HepG2 (cell line): ENCODE data around the gene LRRC8C. TPM values are rescaled to one million over a fixed set of nuclear protein-coding genes. Genes with fewer than 3 reads are reported as not detected.

Experiments used
- ATAC-seq: fragments of 200-7000 bp; cut with Tn5 transposase; 3 replicates; pipeline ENCODE4 v1.9.1; 2020; ENCODE audit warnings: mild to moderate bottlenecking, moderate library complexity
- BruUV-seq: library from RNA; stranded (reverse); fragments of 400-500 nt; replicated peaks from 2 replicates; lab custom pipeline; 2021; lab: Mats Ljungman, UMichigan
- CTCF ChIA-PET: fragments of 300-600 bp; formaldehyde crosslinking; extraction: SDS; loops from one replicate; lab custom pipeline; 2021; ENCODE audit warnings: low total read pairs, inconsistent platforms, low intra/inter-chr PET ratio; lab: Yijun Ruan, JAX
- POLR2A ChIA-PET: fragments of 350-600 bp; sonication (Branson Sonifier 250); formaldehyde crosslinking; loops from one replicate; lab custom pipeline; 2020; ENCODE audit warnings: antibody characterized with exemption, inconsistent platforms; lab: Yijun Ruan, JAX
- DNase-seq: peaks from one replicate; pipeline ENCODE4 v3.0.0-alpha.2; 2015; ENCODE audit warnings: low spot score
- FAIRE-seq: peaks from 3 replicates; lab custom pipeline; 2011; peaks lifted over from hg19 to GRCh38; lab: Jason Lieb, UNC
- H2AFZ ChIP-seq: one replicate; pipeline ENCODE4 v1.6.1; 2011; ENCODE audit warnings: low read length, inconsistent platforms
- H3K27ac ChIP-seq: fragments of 300-600 bp; 3 replicates; pipeline ENCODE4 v1.8.0; 2011; ENCODE audit warnings: mixed run types, mild to moderate bottlenecking, mixed read lengths, low read length, inconsistent platforms; ENCODE audit not compliant: insufficient read depth; ENCODE audit errors: extremely low read length
- H3K27me3 ChIP-seq, 2 experiments: fragments of 200-600 bp in 1 of 2; 2 replicates in 1 of 2; 3 replicates in 1 of 2; pipeline versions ENCODE4 v1.6.0 to v1.8.0; 2011; ENCODE audit warnings: low read length in 2 of 2, mild to moderate bottlenecking in 2 of 2, moderate library complexity in 2 of 2, inconsistent platforms in 1 of 2; ENCODE audit not compliant: insufficient read depth in 2 of 2, control insufficient read depth in 1 of 2
- H3K36me3 ChIP-seq, 2 experiments: fragments of 200-600 bp in 1 of 2; replicated peaks in 1 of 2; 2 replicates in 1 of 2; 3 replicates in 1 of 2; pipeline versions ENCODE4 v1.5.1 to v1.8.0; 2011; ENCODE audit warnings: low read length in 2 of 2, inconsistent platforms in 1 of 2; ENCODE audit not compliant: insufficient read depth in 2 of 2, control insufficient read depth in 1 of 2
- H3K4me1 ChIP-seq: 2 replicates; pipeline ENCODE4 v1.5.1; 2012; ENCODE audit warnings: low read length, inconsistent platforms; ENCODE audit not compliant: insufficient read depth
- H3K4me2 ChIP-seq: 2 replicates; pipeline ENCODE4 v1.6.0; 2011; ENCODE audit warnings: low read depth, low read length, inconsistent platforms
- H3K4me3 ChIP-seq, 3 experiments: fragments of 200-600 bp in 1 of 3; sonication (generic), shearing (Covaris generic) in 1 of 3; replicated peaks in 1 of 3; 2 replicates each; pipeline ENCODE4 v1.5.1; 2011 to 2016; ENCODE audit warnings: low read length in 3 of 3, inconsistent platforms in 2 of 3, low read depth in 2 of 3, mild to moderate bottlenecking in 2 of 3, control low read depth in 1 of 3, mixed read lengths in 1 of 3; ENCODE audit not compliant: insufficient read depth in 1 of 3
- H3K79me2 ChIP-seq: one replicate; pipeline ENCODE4 v1.6.1; 2011; ENCODE audit warnings: low read length, inconsistent platforms; ENCODE audit not compliant: insufficient read depth
- H3K9ac ChIP-seq: 2 replicates; pipeline ENCODE4 v1.6.0; 2011; ENCODE audit warnings: mild to moderate bottlenecking, low read depth, low read length, inconsistent platforms; ENCODE audit not compliant: insufficient read depth
- H3K9me3 ChIP-seq: 2 replicates; pipeline ENCODE4 v1.5.1; 2012; ENCODE audit warnings: mild to moderate bottlenecking, low read length
- H4K20me1 ChIP-seq: 2 replicates; pipeline ENCODE4 v1.6.0; 2011; ENCODE audit warnings: inconsistent platforms, mild to moderate bottlenecking, low read length, moderate library complexity; ENCODE audit not compliant: insufficient read depth
- ATM ChIP-seq: fragments of 450-650 bp; IDR thresholded peaks from 2 replicates; pipeline ENCODE4 v1.7.1; 2017; ENCODE audit warnings: mild to moderate bottlenecking, borderline replicate concordance
- ELF3 ChIP-seq: IDR thresholded peaks from 2 replicates; pipeline ENCODE4 v1.6.1; 2016; ENCODE audit warnings: missing genetic modification reagents, missing compliant biosample characterization
- IKZF4 ChIP-seq: sonication (generic); formaldehyde crosslinking; IDR thresholded peaks from 2 replicates; pipeline ENCODE4 v1.5.1; 2020; ENCODE audit warnings: borderline replicate concordance, mild to moderate bottlenecking, low read depth, missing genetic modification reagents; ENCODE audit errors: not compliant biosample characterization
- IRF2 ChIP-seq: IDR thresholded peaks from 2 replicates; pipeline ENCODE4 v1.6.1; 2018; ENCODE audit warnings: missing genetic modification reagents, missing compliant biosample characterization
- KLF12 ChIP-seq: sonication (generic); formaldehyde crosslinking; IDR thresholded peaks from 2 replicates; pipeline ENCODE4 v1.4.0; 2020; ENCODE audit warnings: missing genetic modification reagents, borderline replicate concordance
- ZBTB49 ChIP-seq: sonication (generic); formaldehyde crosslinking; IDR thresholded peaks from 2 replicates; pipeline ENCODE4 v1.4.0; 2020; ENCODE audit warnings: missing genetic modification reagents, borderline replicate concordance
- ZFP62 ChIP-seq: sonication (generic); formaldehyde crosslinking; IDR thresholded peaks from 2 replicates; pipeline ENCODE4 v1.4.0; 2020; ENCODE audit warnings: missing genetic modification reagents
- ZNF136 ChIP-seq: sonication (generic); formaldehyde crosslinking; IDR thresholded peaks from 2 replicates; pipeline ENCODE4 v1.8.1; 2022; ENCODE audit warnings: low read depth, mild to moderate bottlenecking, moderate library complexity, missing genetic modification reagents
- ZNF205 ChIP-seq: IDR thresholded peaks from 2 replicates; pipeline ENCODE4 v1.6.1; 2018; ENCODE audit warnings: missing biosample characterization, missing genetic modification reagents
- ZNF280D ChIP-seq: sonication (generic); formaldehyde crosslinking; IDR thresholded peaks from 2 replicates; pipeline ENCODE4 v1.5.1; 2020; ENCODE audit warnings: mild to moderate bottlenecking, missing genetic modification reagents
- ZNF780A ChIP-seq: sonication (generic); formaldehyde crosslinking; IDR thresholded peaks from 2 replicates; pipeline ENCODE4 v1.8.0; 2022; ENCODE audit warnings: mild to moderate bottlenecking, missing genetic modification reagents, moderate library complexity
- WGBS: methylation state at CpG from one replicate; pipeline ENCODE4 v1.1.6; 2017; ENCODE audit warnings: low lambda C conversion rate; 5-methylcytosine and 5-hydroxymethylcytosine counted together
- in situ Hi-C: cut with HindIII; loops from 2 replicates; pipeline ENCODE4 v1.10.0; 2017; ENCODE audit warnings: low pct_unique_long_range_greater_than_20kb; ENCODE audit not compliant: extremely low pct_ligation_motif_present
- intact Hi-C: fragments of 100-400 bp; cut with micrococcal nuclease; formaldehyde crosslinking; loops from one replicate; pipeline ENCODE4 v1.10.0; 2022; ENCODE audit not compliant: unreplicated experiment
- polyA plus RNA-seq, 8 experiments: library from polyadenylated mRNA; depleted of rRNA in 3 of 8; stranded (reverse) in 7 of 8; unstranded in 1 of 8; fragments of >200 nt; fragmentation: Illumina TruSeq in 4 of 8; extraction: Trizol in 4 of 8; gene quantifications; 2 replicates each; pipeline versions ENCODE4 v1.2.1 to v1.2.3, GENCODE V29; 2011 to 2016; ENCODE audit warnings: low read depth in 4 of 8, missing spikeins in 1 of 8, mixed read lengths in 1 of 8; ENCODE audit not compliant: insufficient read depth in 1 of 8
- total RNA-seq, 5 experiments: library from RNA; depleted of rRNA; stranded (reverse); fragments of >200 nt; fragmentation: Illumina TruSeq; extraction: Trizol; gene quantifications; 2 replicates each; pipeline ENCODE4 v1.2.3, GENCODE V29; 2016; ENCODE audit warnings: low read depth in 1 of 5
- TF ChIP-seq, protein P1 (sequence below): sonication (generic); formaldehyde crosslinking; IDR thresholded peaks from 2 replicates; pipeline ENCODE4 v1.8.0; 2022; ENCODE audit warnings: missing genetic modification reagents, mild to moderate bottlenecking, borderline replicate concordance

Gene LRRC8C
- total and polyA plus RNA-seq, 2 of the 13 experiments (the other 11 are each of a cell fraction or from before 2014, with no cell fraction given), result 0.22 to 0.32 TPM

DNA sequence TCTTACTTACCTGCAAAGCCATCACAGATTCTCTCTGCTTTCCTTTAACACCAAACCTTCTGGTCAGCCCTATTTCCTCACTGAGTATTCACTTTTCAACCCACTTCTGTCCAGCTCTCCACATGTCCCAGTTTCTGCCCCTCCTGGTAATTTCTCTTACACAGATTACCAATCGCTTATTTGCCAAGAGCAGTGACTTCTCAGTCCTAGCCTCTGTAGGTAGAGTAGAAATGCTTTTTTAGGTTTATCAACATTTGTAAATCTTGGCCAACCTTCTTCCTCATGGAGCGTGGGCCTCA lies 33.6 kb upstream of the LRRC8C start (continued):
- TF ChIP-seq ZNF280D (CRISPR knock-in tag) (no peak), ZNF205 (CRISPR knock-in tag) (no peak), KLF12 (CRISPR knock-in tag) (no peak)
- TF ChIP-seq, protein P1, sequence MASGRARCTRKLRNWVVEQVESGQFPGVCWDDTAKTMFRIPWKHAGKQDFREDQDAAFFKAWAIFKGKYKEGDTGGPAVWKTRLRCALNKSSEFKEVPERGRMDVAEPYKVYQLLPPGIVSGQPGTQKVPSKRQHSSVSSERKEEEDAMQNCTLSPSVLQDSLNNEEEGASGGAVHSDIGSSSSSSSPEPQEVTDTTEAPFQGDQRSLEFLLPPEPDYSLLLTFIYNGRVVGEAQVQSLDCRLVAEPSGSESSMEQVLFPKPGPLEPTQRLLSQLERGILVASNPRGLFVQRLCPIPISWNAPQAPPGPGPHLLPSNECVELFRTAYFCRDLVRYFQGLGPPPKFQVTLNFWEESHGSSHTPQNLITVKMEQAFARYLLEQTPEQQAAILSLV (CRISPR knock-in tag), result no peak

GRCh38 chr1:89600451-89601224 lies 32.3 kb upstream of the LRRC8C start:
- DNase-seq, result no peak
- Histone ChIP-seq H3K4me2 (no peak overlapping the region), H3K4me3 (no peak overlapping the region), H2AFZ (no peak overlapping the region), H3K36me3 (no peaks in the 10 kb centered on the region), H3K27ac (no peak overlapping the region), H3K4me1 (peaks cover 5% of the 10 kb centered on the region), H3K9ac (no peak overlapping the region), H3K79me2 (no peaks in the 10 kb centered on the region), H4K20me1 (no peaks in the 10 kb centered on the region), H3K27me3 (no peaks in the 10 kb centered on the region), H3K9me3 (no peaks in the 10 kb centered on the region)
- no TSS peak for BruUV-seq
- ChIA-PET POLR2A (no interaction called here), CTCF (interaction anchor here (2.5 kb wide), 2 partner anchors 81 to 117 kb away, joined by 17 to 34 read pairs; no protein-coding TSS in a partner anchor)
- intact Hi-C loops (no loop called here), in situ Hi-C loops (loop anchor here (10.0 kb wide), 1 partner anchor 86 kb away; no protein-coding TSS in a partner anchor)
- TF ChIP-seq ELF3 (no peak), ZNF205 (CRISPR knock-in tag) (no peak), ZNF136 (CRISPR knock-in tag) (no peak), ZFP62 (CRISPR knock-in tag) (no peak), ATM (no peak), IKZF4 (no peak), IRF2 (no peak), ZBTB49 (CRISPR knock-in tag) (no peak), ZNF780A (CRISPR knock-in tag) (no peak)
- no peak for ATAC-seq
- FAIRE-seq, result no peak
- 82% methylated on average over 3 of the region's 3 CpGs for WGBS
